GM12865 (cell line): ENCODE results near the gene TEX44.
A peak's percentile ranks its signal among the peaks of the same experiment; 100 is the strongest.

Experiments used
- DNase-seq: peaks from one replicate; pipeline ENCODE4 v3.0.0; 2010; ENCODE audit warnings: low read depth
- H3K4me3 ChIP-seq: 2 replicates; pipeline ENCODE4 v1.5.1; 2011; ENCODE audit warnings: mild to moderate bottlenecking, low read depth, low read length, control low read depth
- CTCF ChIP-seq: IDR thresholded peaks from 2 replicates; pipeline ENCODE4 v1.5.1; 2011; ENCODE audit warnings: low read length, control low read depth, low read depth, inconsistent platforms; ENCODE audit not compliant: insufficient read depth; ENCODE audit errors: missing control alignments

The TEX44 gene

DNA sequence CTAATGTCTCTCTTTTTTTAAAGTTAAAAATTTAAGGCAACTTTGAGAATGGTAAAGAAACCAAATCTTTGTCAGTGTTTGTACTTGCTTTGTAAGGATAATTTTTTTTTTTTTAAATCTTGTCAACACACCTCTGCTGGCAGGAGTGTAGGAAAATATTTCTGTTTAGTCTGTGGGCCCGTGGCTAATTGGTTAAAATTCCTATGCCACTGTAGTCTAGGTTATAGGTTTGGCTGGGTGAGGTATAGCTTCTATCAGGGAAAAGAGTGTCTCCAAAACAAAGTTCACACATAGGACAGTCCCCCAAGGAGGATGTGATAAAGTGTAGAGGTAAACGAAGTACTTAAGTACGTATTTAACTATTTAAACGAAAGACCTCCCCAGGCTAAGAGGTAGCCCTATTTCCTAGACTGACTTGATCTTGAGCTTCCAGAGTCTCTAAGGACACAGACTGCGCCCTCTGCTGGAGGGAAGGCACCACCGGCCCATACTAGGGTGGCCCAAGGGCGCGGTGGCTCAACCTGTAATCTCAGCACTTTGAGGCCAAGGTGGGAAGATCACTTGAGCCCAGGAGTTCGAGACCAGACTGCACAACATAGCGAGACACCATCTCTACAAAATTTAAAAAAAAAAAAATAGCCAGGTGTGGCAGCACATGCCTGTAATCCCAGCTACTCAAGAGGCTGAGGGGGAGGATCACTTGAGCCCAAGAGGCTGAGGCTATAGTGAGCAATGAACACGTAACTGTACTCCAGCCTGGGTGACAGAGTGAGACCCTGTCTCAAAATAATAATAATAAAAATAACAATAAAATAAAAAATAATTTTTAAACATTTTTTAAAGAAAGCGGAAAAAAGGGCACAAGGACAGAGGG lies 8.9 kb downstream of the TEX44 start:
- DNase-seq: peak; percentile 89

GRCh38 chr2:231602859-231603467 lies 10.3 kb downstream of the TEX44 start:
- no peak for TF ChIP-seq CTCF
- H3K4me3 ChIP-seq: no peak overlapping the region
- no peak for DNase-seq

More for the DNA sequence above, 8.9 kb downstream of the TEX44 start:
- H3K4me3 ChIP-seq: no peak overlapping the region
- TF ChIP-seq CTCF: peak; percentile 88

DNA sequence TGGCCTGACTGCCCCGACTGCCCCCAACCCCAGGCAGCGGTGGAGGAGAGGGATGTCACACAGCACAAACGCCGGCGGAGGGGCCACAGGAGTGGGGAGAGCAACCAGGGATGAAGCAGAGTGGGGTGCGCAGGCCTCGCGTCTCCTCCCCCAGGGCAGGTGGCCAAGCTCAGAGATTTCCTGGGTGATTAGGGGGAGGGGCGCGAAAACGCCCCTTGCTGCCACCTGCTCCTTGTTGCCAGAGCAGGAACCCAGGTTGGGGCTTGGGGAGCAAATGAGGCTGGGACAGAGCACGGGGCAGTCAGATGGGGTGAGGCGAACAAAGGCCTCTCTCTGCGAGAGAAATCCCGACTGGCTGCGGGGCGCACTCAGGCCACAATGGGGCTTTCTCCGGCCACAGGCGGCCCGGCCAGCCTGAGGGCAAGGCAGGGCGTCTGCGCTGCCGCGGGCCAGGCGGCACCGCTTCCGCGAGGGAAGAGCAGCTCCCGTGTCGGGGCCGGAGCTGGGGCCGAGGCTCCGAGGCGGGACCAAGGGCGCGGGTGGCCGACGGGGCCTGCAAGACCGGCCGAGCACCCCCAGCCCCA lies 11.5 kb downstream of the TEX44 start:
- TF ChIP-seq CTCF: no peak
- DNase-seq: peak; percentile 71
- H3K4me3 ChIP-seq: peak overlapping the region; percentile 59

- TF ChIP-seq CTCF: no peak
- DNase-seq: peak; percentile 96
- peak overlapping the region; percentile 59 for H3K4me3 ChIP-seq
Measured at GRCh38 chr2:231604685-231605606, 12.3 kb downstream of the TEX44 start.

GRCh38 chr2:231605607-231606091 lies 13.0 kb downstream of the TEX44 start:
- DNase-seq: no peak
- no peak overlapping the region for H3K4me3 ChIP-seq
- TF ChIP-seq CTCF: no peak

DNA sequence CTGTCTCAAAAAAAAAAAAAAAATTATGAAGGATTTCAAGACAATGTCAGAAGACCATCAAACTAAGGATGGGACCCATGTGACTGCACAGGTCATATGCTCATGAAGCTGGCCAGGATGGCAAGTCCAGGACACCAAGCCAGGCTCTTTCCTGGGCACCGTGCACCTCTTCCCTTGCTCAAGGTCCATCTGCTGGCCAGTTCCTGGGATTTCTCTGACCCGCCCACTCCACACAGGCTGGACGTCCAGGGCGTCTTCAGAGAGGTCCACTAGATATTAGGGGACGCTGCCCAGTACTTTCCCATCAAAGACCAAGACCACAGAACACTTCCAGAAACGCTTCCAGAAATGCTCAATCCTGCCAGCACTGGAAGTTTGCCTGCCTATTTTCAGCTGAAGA lies 14.3 kb downstream of the TEX44 start:
- H3K4me3 ChIP-seq: no peak overlapping the region
- no peak for DNase-seq
- no peak for TF ChIP-seq CTCF
